ENCODE data around the gene EDIL3. TPM values are rescaled to one million over a fixed set of nuclear protein-coding genes. Genes with fewer than 3 reads are reported as not detected.
"Not testable (repeated sequence)": the region's sequence is repeated elsewhere in the genome, so short reads cannot be mapped to it uniquely, and the experiment has no call there.

EDIL3 gene
- total RNA-seq, 2 experiments from 2014 or later = not detected

- H3K9me3 Mint-ChIP-seq (ENCODE audit: low read depth) = no peaks in the 10 kb centered on the region
- DNase-seq (no peak), ATAC-seq (no peak)
- H3K27me3 Mint-ChIP-seq = no peaks in the 10 kb centered on the region
- no peak overlapping the region for H3K4me3 Mint-ChIP-seq
- no peak overlapping the region for H3K27ac Mint-ChIP-seq
- CTCF ChIA-PET = no interaction called here
- no peaks in the 10 kb centered on the region for H3K36me3 Mint-ChIP-seq
- H3K4me1 Mint-ChIP-seq = no peaks in the 10 kb centered on the region
Measured at GRCh38 chr5:84301535-84301934, 83.1 kb downstream of the EDIL3 start.

GRCh38 chr5:84299959-84300358 is 84.7 kb downstream of the EDIL3 start:
- no peak for ATAC-seq

GRCh38 chr5:84298628-84299027 is 86.1 kb downstream of the EDIL3 start:
- CTCF ChIA-PET = no interaction called here
- DNase-seq (no peak), ATAC-seq (no peak)
- Mint-ChIP-seq H3K36me3 (no peaks in the 10 kb centered on the region), H3K27me3 (no peaks in the 10 kb centered on the region), H3K27ac (no peak overlapping the region), H3K9me3 (ENCODE audit: low read depth) (no peaks in the 10 kb centered on the region), H3K4me3 (no peak overlapping the region), H3K4me1 (no peaks in the 10 kb centered on the region)

More at GRCh38 chr5:84299959-84300358, 84.7 kb downstream of the EDIL3 start:
- no peak overlapping the region for H3K27ac Mint-ChIP-seq
- no peak overlapping the region for H3K4me3 Mint-ChIP-seq
- H3K4me1 Mint-ChIP-seq = no peaks in the 10 kb centered on the region
- H3K27me3 Mint-ChIP-seq = no peaks in the 10 kb centered on the region
- DNase-seq = no peak
- CTCF ChIA-PET = no interaction called here
- H3K36me3 Mint-ChIP-seq = no peaks in the 10 kb centered on the region
- H3K9me3 Mint-ChIP-seq (ENCODE audit: low read depth) = no peaks in the 10 kb centered on the region

GRCh38 chr5:84297641-84298040 is 87.0 kb downstream of the EDIL3 start:
- H3K27ac Mint-ChIP-seq; H3K9me3 Mint-ChIP-seq (ENCODE audit: low read depth); H3K4me1 Mint-ChIP-seq; H3K27me3 Mint-ChIP-seq; H3K36me3 Mint-ChIP-seq; CTCF ChIA-PET; H3K4me3 Mint-ChIP-seq; DNase-seq; ATAC-seq: not testable (repeated sequence)

- H3K9me3 Mint-ChIP-seq (ENCODE audit: low read depth) = no peaks in the 10 kb centered on the region
- DNase-seq (no peak), ATAC-seq (no peak)
- H3K27ac Mint-ChIP-seq = no peak overlapping the region
- CTCF ChIA-PET = no interaction called here
- no peak overlapping the region for H3K4me3 Mint-ChIP-seq
- H3K36me3 Mint-ChIP-seq = no peaks in the 10 kb centered on the region
- H3K4me1 Mint-ChIP-seq = peaks cover 4% of the 10 kb centered on the region
- no peaks in the 10 kb centered on the region for H3K27me3 Mint-ChIP-seq
Measured at GRCh38 chr5:84292788-84293653, 91.7 kb downstream of the EDIL3 start.

GRCh38 chr5:84292000-84292642 is 92.6 kb downstream of the EDIL3 start:
- CTCF ChIA-PET = no interaction called here
- Mint-ChIP-seq H3K27me3 (no peaks in the 10 kb centered on the region), H3K4me3 (no peak overlapping the region), H3K27ac (no peak overlapping the region), H3K9me3 (ENCODE audit: low read depth) (no peaks in the 10 kb centered on the region), H3K36me3 (no peaks in the 10 kb centered on the region), H3K4me1 (peaks cover 7% of the 10 kb centered on the region)
- ATAC-seq (no peak), DNase-seq (no peak)

GRCh38 chr5:84290673-84291072 is 94.0 kb downstream of the EDIL3 start:
- no peak overlapping the region for H3K4me3 Mint-ChIP-seq
- H3K4me1 Mint-ChIP-seq = peaks cover 7% of the 10 kb centered on the region
- ATAC-seq = no peak
- no peak for DNase-seq
- no peaks in the 10 kb centered on the region for H3K36me3 Mint-ChIP-seq
- CTCF ChIA-PET = no interaction called here
- no peaks in the 10 kb centered on the region for H3K27me3 Mint-ChIP-seq
- H3K9me3 Mint-ChIP-seq (ENCODE audit: low read depth) = no peaks in the 10 kb centered on the region
- no peak overlapping the region for H3K27ac Mint-ChIP-seq

GRCh38 chr5:84290161-84290560 is 94.5 kb downstream of the EDIL3 start:
- Mint-ChIP-seq H3K4me1 (peaks cover 7% of the 10 kb centered on the region), H3K36me3 (no peaks in the 10 kb centered on the region), H3K27me3 (no peaks in the 10 kb centered on the region), H3K27ac (no peak overlapping the region), H3K9me3 (ENCODE audit: low read depth) (no peaks in the 10 kb centered on the region), H3K4me3 (no peak overlapping the region)
- no peak for ATAC-seq
- no peak for DNase-seq
- CTCF ChIA-PET = no interaction called here

- ATAC-seq (no peak), DNase-seq (no peak)
- no peak overlapping the region for H3K4me3 Mint-ChIP-seq
- CTCF ChIA-PET = no interaction called here
- H3K9me3 Mint-ChIP-seq (ENCODE audit: low read depth) = no peaks in the 10 kb centered on the region
- peaks cover 7% of the 10 kb centered on the region for H3K4me1 Mint-ChIP-seq
- no peak overlapping the region for H3K27ac Mint-ChIP-seq
- no peaks in the 10 kb centered on the region for H3K27me3 Mint-ChIP-seq
- no peaks in the 10 kb centered on the region for H3K36me3 Mint-ChIP-seq
Measured at GRCh38 chr5:84287951-84288350, 96.7 kb downstream of the EDIL3 start.

GRCh38 chr5:84286662-84287061 is 98.0 kb downstream of the EDIL3 start:
- H3K27me3 Mint-ChIP-seq = no peaks in the 10 kb centered on the region
- ATAC-seq (no peak), DNase-seq (no peak)
- no peaks in the 10 kb centered on the region for H3K36me3 Mint-ChIP-seq
- no peaks in the 10 kb centered on the region for H3K9me3 Mint-ChIP-seq (ENCODE audit: low read depth)
- no peak overlapping the region for H3K4me3 Mint-ChIP-seq
- CTCF ChIA-PET = no interaction called here
- no peak overlapping the region for H3K27ac Mint-ChIP-seq
- H3K4me1 Mint-ChIP-seq = peaks cover 7% of the 10 kb centered on the region

GRCh38 chr5:84285641-84286637 is 98.7 kb downstream of the EDIL3 start:
- Mint-ChIP-seq H3K27me3 (no peaks in the 10 kb centered on the region), H3K4me3 (no peak overlapping the region), H3K36me3 (no peaks in the 10 kb centered on the region), H3K4me1 (peaks cover 7% of the 10 kb centered on the region), H3K9me3 (ENCODE audit: low read depth) (no peaks in the 10 kb centered on the region), H3K27ac (no peak overlapping the region)
- ATAC-seq (no peak), DNase-seq (no peak)
- CTCF ChIA-PET = no interaction called here

GRCh38 chr5:84281383-84281782 is 103.3 kb downstream of the EDIL3 start:
- CTCF ChIA-PET = no interaction called here
- H3K36me3 Mint-ChIP-seq = no peaks in the 10 kb centered on the region

GRCh38 chr5:84279234-84279633 is 105.4 kb downstream of the EDIL3 start:
- H3K27ac Mint-ChIP-seq = no peak overlapping the region
- ATAC-seq = no peak

More at GRCh38 chr5:84281383-84281782, 103.3 kb downstream of the EDIL3 start:
- Mint-ChIP-seq H3K9me3 (ENCODE audit: low read depth) (no peaks in the 10 kb centered on the region), H3K4me3 (no peak overlapping the region), H3K4me1 (no peaks in the 10 kb centered on the region), H3K27me3 (no peaks in the 10 kb centered on the region), H3K27ac (no peak overlapping the region)
- ATAC-seq = no peak
- no peak for DNase-seq

More at GRCh38 chr5:84279234-84279633, 105.4 kb downstream of the EDIL3 start:
- Mint-ChIP-seq H3K4me1 (no peaks in the 10 kb centered on the region), H3K27me3 (no peaks in the 10 kb centered on the region), H3K36me3 (no peaks in the 10 kb centered on the region), H3K4me3 (no peak overlapping the region), H3K9me3 (ENCODE audit: low read depth) (no peaks in the 10 kb centered on the region)
- no peak for DNase-seq
- CTCF ChIA-PET = no interaction called here
